ENCODE data around the gene PSD4.

Gene PSD4

DNA sequence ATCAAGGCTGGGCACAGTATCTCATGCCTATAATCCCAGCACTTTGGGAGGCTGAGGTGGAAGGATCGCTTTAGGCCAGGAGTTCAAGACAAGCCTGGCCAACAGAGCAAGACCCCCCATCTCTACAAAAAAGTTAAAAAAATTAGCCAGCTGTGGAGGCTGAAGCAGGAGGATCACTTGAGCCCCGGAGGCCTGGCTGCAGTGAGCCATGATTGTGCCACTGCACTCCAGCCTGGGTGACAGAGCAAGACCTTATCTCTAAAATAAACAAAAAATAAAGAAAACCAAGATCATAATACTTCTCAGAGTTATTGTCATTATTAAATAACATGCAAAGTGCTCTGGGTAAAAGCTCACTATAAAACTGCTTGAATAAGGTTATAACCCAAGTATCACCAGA is 31.5 kb upstream of the PSD4 start:
- DNase-seq (ENCODE audit: low read depth in 2 of 2), result no peak

DNA sequence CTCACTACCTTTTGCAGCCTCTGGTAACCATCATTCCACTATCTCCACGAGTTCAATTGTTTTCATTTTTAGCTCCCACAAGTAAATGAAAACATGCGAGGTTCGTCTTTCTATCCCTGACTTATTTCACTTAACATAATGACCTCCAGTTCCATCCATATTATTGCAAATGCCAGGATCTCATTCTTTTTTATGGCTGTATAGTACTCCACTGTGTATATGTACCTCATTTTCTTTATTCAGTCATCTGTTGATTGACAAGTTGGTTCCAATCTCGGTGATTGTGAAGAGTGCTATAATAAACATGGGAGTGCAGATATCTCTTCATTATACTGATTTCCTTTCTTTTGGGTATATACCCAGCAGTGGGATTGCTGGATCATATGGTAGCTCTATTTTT is 29.5 kb upstream of the PSD4 start:
- DNase-seq (ENCODE audit: low read depth in 2 of 2), result no peak

DNA sequence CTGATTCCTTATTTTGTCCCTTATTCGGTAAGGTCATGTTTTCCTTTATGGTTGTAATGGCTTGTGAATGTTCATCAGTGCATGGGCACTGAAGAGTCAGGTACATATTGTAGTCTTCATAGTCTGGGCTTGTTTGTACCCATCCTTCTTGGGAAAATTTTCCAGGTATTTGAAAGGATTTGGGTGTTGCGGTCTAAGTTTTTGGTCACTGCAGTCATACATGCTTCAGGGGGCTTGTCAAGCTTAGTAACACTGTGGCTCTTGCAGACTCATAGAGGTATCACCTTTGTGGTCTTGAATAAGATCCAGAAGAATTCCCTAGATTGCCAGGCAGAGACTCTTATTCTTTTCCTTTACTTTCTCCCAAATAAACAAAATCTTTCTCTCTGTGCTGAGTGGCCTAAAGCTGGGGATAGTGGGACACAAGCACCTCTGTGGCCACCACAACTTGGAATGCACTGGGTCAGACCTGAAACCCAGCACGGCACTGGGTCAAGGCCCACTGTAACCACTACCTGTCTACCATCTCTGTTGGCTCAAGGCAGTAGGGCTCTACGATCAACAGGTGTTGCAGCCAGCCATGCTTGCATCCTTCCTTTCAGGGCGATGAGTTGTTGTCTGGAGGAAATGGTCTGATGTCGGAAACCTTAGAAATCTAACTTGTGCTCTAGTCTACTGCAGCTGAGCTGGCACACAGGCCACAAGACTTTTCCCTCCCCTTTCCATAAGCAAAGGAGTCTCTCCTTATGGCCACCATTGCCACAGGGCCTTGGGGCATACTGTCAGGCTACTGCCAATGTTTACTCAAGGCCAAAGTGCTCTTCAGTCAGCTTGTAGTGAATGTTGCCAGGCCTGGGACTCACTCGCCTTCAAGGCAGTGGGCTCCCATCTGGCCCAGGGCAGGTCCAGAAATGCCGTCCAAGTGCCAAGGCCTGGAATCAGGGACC is 24.9 kb upstream of the PSD4 start:
- no peak for DNase-seq (ENCODE audit: low read depth in 2 of 2)

DNA sequence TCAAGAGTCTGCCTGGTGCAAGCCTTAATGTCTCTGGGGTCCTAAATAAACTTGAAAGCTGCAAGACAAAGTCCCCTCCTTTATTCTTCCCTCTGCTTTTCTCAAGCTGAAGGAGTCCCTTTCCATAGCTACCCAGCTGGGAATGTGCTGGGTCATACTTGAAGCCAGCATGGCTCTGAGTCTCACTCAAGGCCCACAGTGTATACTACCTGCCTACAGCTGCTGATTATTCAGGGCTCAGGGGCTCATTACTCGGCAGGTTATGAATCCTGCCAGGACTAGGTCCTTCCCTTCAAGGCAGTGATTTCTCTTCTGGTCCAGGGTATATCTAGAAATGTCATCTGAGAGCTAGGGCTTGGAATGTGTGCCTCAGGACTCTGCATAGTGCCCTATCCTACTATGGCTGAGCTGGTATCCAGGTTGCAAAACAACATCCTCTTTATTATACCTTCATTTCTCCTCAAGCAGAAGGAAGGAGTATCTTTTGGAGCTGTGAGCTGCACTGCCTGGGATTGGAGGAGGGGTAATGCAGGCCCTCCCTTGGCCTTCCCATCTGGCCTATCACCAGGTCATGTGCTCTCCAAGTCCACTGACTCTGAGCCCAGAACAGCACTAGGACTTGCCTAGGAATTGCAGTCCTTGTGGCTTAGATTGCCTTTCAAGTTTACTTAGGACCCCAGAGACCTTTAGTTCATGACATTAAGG is 24.1 kb upstream of the PSD4 start:
- DNase-seq (ENCODE audit: low read depth in 2 of 2), result no peak

DNA sequence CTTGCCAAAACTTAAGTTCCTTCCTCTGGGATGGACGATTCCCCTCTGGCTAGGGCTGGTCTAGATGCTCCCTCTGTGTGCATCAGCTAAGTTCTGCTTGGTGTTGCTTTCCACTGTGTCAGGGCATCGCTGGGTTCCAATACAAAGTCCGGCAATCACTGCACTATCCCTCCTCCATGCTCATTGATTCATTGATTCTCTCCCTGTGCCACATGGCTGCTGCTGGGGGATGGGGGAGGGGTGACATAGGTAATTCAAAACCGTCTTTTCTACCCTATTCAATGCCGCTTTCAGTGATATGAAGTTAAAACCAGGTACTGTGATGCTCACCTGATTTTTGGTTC is 23.5 kb upstream of the PSD4 start:
- no peak for DNase-seq (ENCODE audit: low read depth in 2 of 2)

DNA sequence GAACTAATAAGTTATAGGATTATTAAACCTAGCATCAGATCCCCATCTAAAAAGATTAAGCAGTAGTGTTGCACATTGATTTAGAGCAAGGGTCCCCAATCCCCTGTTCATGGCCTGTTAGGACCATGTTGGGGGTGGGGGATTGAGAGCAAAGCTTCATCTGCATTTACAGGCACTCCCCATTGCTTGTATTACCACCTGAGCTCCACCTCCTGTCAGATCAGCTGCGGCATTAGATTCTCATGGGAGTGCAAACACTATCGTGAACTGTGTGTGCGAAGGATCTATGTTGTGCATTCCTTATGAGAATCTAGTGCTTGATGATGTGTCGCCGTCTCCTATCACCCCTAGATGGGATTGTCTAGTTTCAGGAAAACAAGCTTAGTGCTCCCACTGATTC is 18.4 kb upstream of the PSD4 start:
- DNase-seq (ENCODE audit: low read depth in 2 of 2), result no peak

DNA sequence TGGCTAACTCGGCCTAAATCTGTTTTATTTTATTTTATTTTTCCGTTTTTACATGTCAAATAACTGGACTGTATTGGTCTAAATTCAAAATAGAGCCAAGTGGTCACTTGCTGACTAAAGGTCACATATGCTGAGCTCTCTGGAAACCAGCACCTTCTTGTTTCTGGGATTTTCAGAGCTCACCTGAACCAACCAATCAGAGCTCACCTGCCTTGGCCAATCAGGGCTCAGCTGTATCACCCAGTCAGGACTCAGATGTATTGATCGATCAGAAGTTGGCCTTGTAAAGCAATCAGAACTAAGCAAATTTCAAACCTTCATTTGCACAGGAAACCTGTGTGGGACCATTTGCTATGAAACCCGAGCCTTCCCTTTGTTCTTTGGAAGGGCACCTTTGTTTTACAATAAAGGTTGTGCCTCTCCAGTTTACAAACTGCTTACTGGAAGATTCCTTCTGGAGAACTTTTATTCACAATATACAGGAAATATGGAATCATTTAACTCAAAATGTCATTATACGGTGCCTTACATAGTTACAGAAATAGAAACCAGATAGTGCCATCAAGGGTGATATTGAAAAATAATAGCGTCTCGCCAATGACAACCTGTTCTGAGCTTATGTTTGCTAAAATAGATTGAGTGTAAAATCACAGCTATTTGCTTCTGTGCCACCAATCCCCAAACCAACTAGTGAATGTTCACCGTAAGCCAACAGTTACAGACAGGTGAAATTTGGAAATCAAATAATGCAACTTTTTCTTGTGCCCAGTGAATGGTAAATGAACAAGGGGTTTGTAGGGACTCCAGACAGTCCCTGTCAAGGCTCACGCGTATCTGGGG is 17.3 kb upstream of the PSD4 start:
- no peak for DNase-seq (ENCODE audit: low read depth in 2 of 2)

DNA sequence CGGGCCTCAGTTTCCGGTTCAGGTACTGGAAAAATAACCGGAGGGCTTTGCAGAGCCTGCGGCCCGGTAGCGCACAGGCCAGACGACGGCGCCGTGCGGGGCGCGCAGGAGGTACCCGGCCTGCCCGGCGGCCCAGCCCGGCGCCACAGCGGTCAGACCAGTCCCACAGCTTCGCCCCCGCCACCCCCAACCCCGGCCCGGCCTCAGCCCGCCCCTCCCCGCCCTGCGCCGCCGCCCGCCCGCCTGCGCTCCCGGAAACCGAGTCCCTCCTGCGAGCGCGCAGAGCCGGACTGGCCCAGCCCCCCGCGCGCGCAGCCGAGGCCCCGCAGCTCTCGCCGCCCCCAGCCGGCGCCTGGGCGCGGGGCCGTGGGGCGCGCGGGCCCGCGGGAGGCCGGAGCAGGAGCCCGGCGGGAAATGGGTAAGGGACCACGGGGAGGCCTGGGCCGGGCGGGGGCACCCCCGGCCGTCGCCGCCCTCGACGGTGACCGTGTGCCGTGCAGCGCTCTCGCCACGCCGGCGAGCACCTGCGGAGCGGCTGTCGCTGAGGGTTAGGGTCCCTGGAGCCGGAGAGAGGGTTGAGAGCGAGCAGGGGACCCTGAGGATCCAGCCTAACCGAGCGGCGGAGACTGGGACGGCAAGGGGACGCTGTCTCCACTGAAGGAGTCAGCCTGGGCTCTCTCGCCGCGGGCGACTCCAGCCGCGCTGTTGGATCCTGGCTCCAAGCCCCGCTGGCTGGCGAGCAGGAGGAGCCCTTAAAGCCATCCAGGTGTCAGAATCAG is 16.5 kb upstream of the PSD4 start:
- DNase-seq (ENCODE audit: low read depth in 2 of 2), result no peak

DNA sequence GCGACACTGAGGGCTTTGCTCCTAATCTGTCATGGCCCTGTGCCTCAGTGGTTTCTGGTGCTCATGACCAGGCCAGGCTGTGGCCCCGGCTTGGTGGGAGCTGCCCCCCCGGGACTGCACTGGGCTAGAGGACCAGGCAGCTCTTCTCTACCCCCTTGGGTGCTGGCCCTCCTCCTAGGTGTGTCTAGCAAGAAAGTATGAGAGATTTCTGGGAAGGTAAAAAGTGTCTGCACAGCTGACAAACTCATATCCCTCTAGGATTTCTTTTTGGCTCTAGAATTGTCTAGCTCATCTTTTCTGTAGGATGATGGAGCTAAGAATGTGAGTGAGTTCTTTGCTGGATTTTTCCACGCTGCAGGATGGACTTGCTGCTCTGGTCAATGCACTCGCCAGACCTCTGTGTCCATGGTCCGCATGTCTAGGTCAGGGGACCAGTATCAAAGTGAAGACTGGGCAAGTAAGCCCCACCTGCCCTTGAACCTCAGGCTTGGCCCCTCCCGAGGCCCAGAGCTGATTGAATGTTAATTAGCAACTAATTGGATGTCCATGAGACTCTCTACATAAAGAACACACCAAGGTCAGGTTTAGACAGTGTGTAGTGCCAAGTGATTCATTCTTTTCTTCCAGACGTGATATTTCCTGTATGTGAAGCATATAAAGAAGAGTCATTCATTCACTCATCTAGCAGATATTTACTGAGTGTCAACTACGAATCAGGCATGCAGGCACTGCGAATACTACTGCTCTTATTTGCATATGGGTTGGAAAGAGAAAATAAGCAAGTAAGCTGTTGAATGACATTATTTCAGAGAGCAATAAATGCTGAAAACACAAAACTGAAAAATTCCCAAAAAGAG is 15.6 kb upstream of the PSD4 start:
- no peak for DNase-seq (ENCODE audit: low read depth in 2 of 2)

DNA sequence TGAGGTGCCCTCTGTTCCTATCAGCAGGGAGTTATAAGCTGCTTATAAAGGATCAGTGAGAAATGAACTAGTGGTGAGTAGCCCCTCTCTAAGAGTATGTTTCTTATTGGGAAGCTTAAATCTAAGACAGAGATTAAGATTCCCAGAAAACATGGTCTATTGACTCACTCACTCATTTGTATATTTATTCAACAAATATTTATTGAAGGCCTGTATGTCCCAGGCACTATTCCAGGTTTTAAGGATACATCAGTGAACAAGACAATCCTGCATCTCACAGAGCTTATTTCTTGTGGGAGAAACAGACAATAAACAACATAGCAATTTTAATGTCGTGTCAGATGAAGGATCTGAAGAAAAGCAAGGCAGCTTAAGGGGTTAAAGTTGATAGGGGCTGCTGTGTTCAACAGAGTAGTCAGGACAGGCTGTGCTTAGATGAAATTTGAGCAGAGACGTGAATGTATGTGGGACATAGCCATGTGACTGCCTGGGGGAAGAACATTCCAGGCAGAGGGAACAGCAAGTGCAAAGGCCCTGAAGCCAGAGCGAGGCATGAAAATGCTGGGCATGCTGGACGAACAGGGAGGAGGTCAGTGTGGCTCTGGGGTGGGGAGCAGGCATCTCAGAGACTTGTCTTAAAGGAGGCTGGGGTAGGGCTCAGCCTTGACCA is 14.8 kb upstream of the PSD4 start:
- no peak for DNase-seq (ENCODE audit: low read depth in 2 of 2)

DNA sequence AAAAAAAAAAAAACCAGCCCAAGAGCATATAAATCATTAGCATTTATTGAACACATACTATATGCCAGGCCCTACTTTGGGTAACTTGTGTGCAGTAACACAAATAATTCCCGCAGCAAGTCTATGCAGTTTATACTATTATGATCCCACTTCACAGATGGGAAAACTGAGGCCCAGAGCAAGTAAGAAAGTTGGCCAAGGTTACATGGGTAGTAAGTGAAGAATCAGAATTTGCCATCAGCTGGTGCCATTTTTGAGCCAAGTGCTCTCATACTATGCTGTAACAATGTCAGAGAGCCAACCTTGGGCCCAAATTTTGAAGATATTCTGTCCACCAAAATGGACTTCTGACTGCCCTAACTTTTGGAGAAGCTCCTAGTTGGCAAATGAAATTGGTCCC is 13.5 kb upstream of the PSD4 start:
- no peak for DNase-seq (ENCODE audit: low read depth in 2 of 2)

DNA sequence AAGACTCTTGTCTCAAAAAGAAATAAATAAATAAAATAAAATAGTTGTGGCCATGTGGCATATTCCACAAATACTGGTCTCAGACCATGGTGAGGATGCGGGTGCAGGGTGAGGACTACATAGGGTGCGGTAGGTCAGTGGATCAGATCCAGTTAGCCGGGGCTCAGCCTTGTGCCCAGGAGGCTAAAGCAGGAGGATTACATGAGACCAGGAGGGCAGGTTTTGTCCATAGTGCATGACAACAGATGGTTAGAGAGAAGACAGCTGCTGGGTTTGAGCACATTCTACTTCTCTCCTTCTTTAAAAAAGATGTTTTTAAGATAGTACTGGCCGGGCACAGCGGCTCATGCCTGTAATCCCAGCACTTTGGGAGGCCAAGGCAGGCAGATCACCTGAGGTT is 12.8 kb upstream of the PSD4 start:
- no peak for DNase-seq (ENCODE audit: low read depth in 2 of 2)

DNA sequence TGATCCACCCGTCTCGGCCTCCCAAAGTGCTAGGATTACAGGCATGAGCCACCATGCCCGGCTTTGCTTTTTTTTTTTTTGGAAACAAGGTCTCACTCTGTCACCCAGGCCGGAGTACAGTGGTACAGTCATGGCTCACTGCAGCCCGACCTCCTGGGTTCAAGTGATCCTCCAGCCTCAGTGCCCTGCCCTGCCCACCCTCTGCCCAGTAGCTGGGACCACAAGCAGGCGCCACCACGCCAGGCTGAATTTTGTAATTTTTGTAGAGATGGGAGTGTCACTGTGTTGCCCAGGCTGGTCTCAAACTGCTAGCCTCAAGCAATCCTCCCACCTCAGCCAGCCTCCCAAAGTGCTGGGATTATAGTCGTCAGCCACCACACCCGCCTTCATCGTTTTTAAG is 11.6 kb upstream of the PSD4 start:
- DNase-seq (ENCODE audit: low read depth in 2 of 2), result no peak

DNA sequence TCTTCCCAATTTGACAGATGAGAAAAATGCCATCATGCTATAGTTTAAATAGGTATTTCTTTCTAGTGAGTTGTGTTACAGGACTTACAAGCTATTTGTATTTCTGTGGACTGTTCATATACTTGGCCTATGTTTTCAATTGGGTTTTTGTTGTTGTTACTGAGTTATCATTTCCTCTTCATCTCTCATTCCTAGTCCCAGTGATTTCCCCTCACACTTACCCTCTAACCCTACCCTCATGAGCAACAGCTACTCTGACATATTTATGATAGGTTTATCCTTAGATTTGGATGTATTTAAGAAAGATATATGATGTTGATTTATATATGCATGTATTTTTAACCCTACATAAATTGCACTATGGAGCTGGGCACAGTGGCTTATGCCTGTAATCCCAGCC is 10.9 kb upstream of the PSD4 start:
- no peak for DNase-seq (ENCODE audit: low read depth in 2 of 2)

DNA sequence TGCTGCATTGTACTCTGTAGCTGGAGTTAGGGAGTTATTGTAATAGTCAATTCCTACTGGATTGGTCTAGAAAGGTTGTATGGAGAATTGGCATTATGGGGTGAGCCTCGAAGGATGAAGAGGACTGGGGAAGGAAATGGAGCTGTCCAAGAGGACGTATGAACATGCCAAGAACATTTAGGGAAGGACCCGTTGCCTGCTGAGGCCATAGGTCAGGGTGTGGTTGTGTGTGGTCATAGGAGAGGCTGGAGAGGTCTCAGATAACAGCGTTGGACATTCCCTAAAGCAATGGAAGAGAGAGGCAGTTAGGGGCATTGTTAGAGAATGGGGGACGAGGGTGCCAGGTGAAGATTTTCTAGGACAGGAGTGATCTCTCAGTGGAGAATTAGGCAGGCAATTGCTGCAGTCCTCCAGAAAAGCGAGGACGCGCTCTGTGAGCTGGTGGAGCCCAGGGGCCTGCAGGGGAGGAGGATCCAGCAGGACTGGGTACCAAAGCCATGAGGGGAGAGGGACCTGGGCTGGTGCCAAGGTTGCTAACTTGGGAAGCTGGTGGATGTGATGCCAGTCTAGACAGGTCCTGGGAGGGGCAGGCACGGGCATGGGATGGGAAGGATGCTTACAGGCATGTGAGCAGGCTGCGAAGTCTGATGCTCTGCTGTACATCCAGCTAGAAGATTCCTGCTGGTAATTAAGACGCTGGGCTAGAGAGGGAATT is 9.4 kb upstream of the PSD4 start:
- no peak for DNase-seq (ENCODE audit: low read depth in 2 of 2)

DNA sequence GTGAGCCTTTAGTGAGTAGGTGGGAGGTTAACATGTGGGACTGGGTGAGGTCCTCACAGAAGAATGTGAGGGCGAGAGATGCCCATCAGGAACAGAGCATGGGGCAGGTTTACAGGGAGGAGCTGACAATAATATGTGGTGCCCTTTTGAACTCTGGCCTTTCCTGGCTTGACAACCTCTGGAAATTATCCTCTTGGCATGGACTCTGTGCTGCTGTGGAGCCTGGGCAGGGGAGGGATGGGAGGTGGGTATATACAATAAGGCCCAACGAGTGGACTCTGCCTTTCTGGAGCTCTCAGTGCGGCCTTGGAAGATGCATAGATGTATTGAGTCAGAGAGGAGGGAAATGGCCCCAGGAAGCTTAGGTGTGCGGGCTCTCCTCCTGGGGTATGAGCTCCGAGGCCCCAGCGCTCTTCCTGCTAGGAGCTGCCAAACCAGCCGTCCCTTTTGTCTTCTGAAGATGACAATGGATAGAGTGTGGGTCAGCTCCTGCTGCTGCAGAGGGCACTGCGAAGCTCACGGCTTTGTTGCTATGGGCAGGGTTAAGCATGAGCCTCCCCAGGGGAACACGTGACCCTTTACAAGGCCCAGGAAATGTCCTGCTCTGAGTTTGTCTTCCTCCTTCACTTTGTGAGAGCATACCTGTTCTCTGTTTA is 8.7 kb upstream of the PSD4 start:
- no peak for DNase-seq (ENCODE audit: low read depth in 2 of 2)

DNA sequence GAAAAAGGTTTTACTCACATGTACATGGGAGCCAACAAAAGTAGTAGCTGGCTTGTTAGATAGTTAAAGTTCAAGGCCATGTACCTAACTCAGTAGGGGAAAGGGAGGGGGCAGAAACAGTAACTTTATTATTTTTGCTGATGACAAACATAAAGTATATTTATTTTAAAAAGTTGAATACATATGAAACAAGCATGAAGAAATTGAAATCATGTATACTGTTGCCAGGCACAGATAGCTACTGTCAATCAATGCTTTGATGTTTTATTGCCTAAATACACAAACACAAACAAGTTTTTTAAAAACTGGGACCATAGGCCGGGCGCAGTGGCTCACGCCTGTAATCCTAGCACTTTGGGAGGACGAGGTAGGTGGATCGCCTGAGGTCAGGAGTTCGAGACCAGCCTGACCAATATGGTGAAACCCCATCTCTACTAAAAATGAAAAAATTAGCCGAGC is 7.6 kb upstream of the PSD4 start:
- DNase-seq (ENCODE audit: low read depth in 2 of 2), result no peak

DNA sequence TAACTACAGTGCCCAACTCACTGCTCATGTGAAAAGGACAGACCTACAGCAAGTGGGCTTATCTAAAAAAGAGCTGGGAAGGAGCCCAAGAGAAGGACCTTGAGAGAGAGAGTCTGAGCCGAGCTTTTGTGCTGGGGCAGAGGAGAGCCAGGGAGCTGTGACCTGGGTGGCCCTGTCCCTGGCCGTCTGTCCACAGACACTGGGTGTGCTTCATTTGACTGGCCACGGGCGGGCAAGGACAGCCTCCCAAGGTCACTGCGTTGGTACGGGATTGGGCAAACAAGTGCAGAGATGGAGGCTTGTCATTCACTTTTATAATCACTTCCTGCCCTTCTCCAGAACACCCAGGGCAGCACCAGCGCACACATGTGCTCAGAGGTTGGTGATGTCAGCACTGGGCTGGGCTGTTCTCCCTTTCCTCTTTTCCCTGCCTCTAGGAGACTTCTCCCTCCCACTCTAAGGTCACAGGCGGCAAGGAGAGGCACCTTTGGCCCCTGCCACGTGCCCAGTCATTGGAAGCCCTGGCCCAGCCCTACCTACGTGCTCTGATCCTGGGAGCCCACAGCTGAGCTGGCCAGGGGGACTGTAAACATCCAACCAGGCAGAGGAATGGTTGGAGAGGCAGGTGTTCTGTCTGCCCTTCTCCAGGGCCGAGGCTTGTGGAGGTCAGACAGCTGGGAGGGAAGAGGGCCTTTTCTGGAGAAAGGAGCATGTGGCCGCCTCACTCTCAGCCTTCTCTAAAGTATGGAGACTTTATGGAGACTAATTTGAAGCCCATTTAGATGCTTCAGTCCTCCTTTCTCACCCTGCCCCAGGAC is 6.4 kb upstream of the PSD4 start:
- DNase-seq (ENCODE audit: low read depth in 2 of 2), result no peak

All from stimulated activated CD4-positive, alpha-beta T cell treated with anti-CD3 and anti-CD28 coated beads, Interleukin-1b, Interleukin-23, amount 100 ng/mL, for 1 hour (primary cell).